GM18505 (cell line): ENCODE results near the gene VMP1.

Source experiments
- ATAC-seq: cut with Tn5 transposase; IDR thresholded peaks from one replicate; pipeline ENCODE4 v1.9.1; 2021; ENCODE audit not compliant: unreplicated experiment
- POLR2A ChIP-seq: IDR thresholded peaks from 4 replicates; pipeline ENCODE4 v1.6.1; 2011; ENCODE audit warnings: borderline replicate concordance; ENCODE audit not compliant: insufficient read depth, insufficient read length; ENCODE audit errors: extremely low read depth

The VMP1 gene

GRCh38 chr17:59695945-59696681 is 11.3 kb upstream of the VMP1 start:
- ATAC-seq, result no peak
- TF ChIP-seq POLR2A, result no peak

- no peak for ATAC-seq
Measured at GRCh38 chr17:59696682-59697277, 10.7 kb upstream of the VMP1 start.

GRCh38 chr17:59698143-59698542 is 9.3 kb upstream of the VMP1 start:
- no peak for TF ChIP-seq POLR2A
- no peak for ATAC-seq

More at GRCh38 chr17:59696682-59697277, 10.7 kb upstream of the VMP1 start:
- peak; percentile 30 for TF ChIP-seq POLR2A

- TF ChIP-seq POLR2A, result no peak
- no peak for ATAC-seq
Measured at GRCh38 chr17:59699218-59699617, 8.2 kb upstream of the VMP1 start.

- no peak for TF ChIP-seq POLR2A
- no peak for ATAC-seq
Measured at GRCh38 chr17:59699786-59700185, 7.7 kb upstream of the VMP1 start.

DNA sequence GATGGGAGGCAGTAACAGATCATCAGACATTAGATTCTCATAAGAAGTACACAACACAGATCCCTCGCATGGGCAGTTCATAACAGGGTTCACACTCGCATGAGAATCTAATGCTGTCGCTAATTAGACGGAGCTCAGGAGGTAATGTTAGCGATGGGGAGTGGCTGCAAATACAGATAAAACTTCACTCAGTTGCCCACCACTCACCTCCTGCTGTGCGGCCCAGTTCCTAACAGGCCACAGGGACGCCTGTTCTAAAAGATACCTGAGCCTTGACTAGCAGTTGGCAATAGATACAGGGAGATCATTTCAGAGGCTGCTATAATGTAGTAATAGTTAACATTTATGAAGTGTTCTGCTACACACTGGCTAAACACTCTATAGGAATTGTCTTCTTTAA is 5.2 kb upstream of the VMP1 start:
- no peak for ATAC-seq
- no peak for TF ChIP-seq POLR2A

DNA sequence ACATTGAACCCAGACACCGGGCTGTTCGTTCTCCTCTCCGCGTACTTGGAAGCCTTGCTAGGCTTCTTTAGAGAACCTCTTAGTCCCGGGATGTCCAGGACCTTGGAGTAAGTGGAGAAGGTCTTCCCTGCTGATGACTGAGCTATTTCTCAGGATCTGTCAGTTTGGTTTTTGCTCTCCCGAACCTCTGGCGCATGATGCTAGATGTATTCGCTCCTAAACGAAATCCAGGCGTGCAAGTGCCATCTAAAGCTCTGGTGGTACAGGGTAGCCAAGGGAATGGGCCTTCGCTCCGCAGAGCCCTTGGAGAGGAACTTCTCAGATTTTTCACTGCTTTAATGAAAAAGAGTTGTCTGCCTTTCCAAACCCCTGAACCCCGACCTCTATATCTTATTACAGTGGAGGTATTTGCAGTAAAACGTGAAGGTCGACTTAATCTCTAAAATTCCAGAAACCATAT is 547 bp downstream of the VMP1 start:
- no peak for ATAC-seq
- no peak for TF ChIP-seq POLR2A

GRCh38 chr17:59711936-59712335 is 4.5 kb downstream of the VMP1 start:
- ATAC-seq, result no peak
- no peak for TF ChIP-seq POLR2A

GRCh38 chr17:59712862-59713261 is 5.4 kb downstream of the VMP1 start:
- no peak for ATAC-seq
- no peak for TF ChIP-seq POLR2A

DNA sequence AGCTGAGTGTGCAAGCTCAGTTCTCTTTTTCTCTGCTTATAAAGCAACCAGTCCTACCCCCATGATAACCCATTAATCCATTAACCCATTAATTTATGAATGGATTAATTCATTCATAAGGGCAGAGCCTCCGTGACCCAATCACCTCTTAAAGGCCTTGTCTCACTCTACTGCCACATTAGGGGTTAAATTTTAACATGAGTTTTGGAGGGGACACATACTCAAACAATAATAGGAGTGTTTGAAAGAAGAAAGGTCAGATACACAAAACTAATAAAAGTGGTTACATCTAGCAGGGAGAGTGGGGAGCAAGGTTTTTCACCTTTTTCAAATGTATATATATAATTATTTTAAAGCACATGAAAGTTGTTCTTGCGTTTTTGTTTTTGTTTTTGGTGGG is 6.8 kb downstream of the VMP1 start:
- ATAC-seq, result no peak

GRCh38 chr17:59716427-59716826 is 9.0 kb downstream of the VMP1 start:
- TF ChIP-seq POLR2A, result no peak

More for the DNA sequence above, 6.8 kb downstream of the VMP1 start:
- no peak for TF ChIP-seq POLR2A

DNA sequence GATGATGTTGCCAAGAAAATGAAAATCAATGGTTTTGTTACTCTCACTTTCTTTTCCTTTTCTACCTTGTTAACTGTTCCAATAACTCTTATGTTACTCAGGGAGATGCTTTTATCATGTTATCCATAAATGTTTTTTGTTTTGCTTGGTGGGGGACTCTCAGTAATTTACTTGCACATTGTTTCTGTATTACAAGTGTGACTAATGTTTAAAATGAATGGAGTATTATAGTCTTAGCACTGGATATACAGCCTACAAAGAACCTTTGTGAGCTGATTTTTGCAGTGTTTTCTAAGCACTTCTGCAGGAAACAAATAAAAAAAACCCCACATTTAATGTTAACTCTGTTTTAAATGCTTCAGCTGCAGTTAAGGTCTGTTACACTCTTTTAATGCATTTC is 12.1 kb downstream of the VMP1 start:
- no peak for ATAC-seq
- TF ChIP-seq POLR2A, result no peak

More at GRCh38 chr17:59716427-59716826, 9.0 kb downstream of the VMP1 start:
- no peak for ATAC-seq

DNA sequence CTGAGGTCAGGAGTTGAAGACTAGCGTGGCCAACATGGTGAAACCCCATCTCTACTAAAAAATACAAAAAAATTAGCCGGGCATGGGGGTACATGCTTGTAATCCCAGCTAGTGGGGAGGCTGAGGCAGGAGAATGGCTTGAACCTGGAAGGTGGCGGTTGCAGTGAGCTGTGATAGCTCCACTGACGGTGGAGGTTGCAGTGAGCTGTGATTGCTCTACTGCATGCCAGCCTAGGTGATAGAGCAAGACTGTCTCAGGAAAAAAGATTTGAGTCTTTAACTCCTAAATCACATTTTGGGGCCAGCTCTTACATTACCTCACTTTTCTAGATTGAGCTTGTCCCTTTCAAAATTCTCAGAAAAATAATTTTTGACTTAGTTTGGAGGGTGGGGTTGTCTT is 15.2 kb downstream of the VMP1 start:
- ATAC-seq, result no peak
- TF ChIP-seq POLR2A, result no peak

- no peak for TF ChIP-seq POLR2A
- ATAC-seq, result no peak
Measured at GRCh38 chr17:59723041-59723440, 15.6 kb downstream of the VMP1 start.

- no peak for TF ChIP-seq POLR2A
- no peak for ATAC-seq
Measured at GRCh38 chr17:59723607-59724006, 16.2 kb downstream of the VMP1 start.

DNA sequence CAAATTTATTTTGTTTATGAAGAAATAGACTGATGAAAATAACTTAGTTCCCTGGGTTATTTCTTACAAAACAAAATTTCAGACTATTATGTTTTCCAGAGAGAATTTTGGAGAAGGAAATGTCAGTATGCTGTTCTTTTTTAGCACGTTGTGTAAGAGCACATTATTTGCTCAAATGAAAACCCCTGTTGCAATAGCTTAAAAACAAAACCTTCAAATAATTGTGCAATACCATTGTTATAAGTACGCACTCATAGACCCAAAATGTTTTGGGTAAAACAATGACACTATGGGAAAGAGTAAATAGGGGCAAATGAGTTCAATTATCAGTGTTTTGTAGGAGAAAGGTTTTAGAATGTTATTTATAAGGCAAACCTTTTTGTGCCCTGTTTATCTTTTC is 18.2 kb downstream of the VMP1 start:
- no peak for TF ChIP-seq POLR2A
- ATAC-seq, result no peak
